Right kidney (tissue), 1 donor: ENCODE measurements around the gene ABRAXAS1.
A peak's percentile ranks its signal among the peaks of the same experiment; 100 is the strongest.

ENCODE experiments used
- DNase-seq: peaks from one replicate; pipeline ENCODE4 v3.0.0-alpha.2; 2016

ABRAXAS1 gene

GRCh38 chr4:83455281-83456183, 29.4 kb downstream of the ABRAXAS1 start, which contains the start of the genes HELQ and MRPS18C:
HELQ (minus strand) TSS chr4:83455823; CDS start chr4:83455693, 130 bp downstream.
MRPS18C (plus strand) TSS chr4:83456058; CDS start chr4:83456078, 20 bp downstream.
- peak; percentile 92 for DNase-seq

GRCh38 chr4:83454686-83455085, 30.2 kb downstream of the ABRAXAS1 start:
- DNase-seq: no peak

DNA sequence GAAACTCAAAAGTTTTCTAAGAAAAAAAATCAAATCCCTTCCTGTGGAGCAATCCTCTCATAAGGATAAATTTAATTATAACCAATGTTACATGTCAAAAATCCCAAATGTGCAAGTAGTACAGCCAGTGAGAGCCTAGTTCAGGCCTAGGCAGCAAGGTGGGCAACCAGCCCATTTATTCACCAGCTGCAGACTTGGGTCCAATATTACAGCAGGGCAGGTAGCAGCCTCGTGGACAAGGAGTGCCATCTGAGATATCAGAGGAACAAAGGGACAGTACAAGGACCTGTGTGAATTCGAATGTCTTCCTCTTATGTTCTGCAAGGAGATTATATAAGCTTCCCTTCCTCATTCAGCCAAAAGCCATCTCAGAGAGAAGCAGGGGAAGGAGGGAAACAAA, 35.9 kb downstream of the ABRAXAS1 start:
- no peak for DNase-seq

- DNase-seq: no peak
These were observed 44.0 kb downstream of the ABRAXAS1 start for GRCh38 chr4:83440899-83441298.

- DNase-seq: no peak
These were observed 44.6 kb downstream of the ABRAXAS1 start for GRCh38 chr4:83440148-83440814.

DNA sequence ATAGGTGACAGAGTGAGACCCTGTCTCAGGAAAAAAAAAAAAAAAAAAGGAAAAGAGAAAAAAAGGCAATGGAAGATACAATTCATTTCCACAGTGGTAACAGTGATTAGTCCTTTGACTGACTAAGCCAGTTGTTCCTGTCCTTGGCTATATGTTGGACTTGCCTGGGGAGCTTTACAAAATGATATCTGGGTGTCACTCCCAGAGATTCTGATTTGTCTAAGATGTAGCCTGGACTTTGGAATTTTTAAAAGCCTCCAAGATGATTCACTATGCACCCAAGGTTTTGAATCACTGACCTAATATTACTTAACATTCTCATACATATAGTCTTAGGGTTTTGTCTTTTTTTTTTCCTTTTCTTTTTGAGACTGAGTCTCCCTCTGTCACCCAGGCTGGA, 46.2 kb downstream of the ABRAXAS1 start:
- no peak for DNase-seq

DNA sequence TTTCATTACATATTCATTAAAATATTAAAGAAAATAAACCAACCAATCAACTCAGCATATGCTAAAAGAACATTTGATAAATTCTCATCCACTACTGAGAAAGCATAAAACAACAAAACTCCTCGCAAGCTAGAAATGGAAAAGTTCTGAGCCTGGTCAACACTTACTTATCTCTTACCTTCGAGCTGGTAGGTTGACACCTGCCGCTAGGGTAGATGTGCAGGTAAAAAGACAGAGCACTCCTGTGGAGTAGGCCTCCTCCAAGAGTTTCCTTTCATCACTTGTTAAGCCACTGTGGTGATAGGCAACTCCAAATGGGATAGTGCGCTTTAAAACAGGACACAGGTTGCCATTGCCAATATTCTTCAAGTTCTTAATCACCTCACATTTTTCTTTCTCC, 48.2 kb downstream of the ABRAXAS1 start:
- DNase-seq: no peak

- no peak for DNase-seq
These were observed 53.7 kb downstream of the ABRAXAS1 start for GRCh38 chr4:83431200-83431599.

DNA sequence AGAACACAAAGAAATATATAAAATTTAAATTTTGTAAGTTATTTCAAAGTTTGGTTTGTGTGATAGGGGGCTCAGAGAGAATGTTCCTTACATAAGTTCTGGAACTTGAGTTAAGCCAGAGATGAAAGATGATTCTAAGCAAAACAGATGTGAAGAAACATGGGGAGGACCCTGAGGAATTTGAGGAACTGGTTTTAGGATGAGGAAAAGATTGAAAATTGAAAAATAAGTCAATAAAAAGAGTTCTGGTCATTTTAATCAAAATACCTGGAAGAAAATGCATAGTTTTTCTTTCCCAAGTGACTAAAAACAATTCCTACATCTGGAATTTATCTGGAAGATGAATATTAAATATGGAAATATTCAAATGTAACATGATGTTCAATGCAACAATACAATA, 66.7 kb downstream of the ABRAXAS1 start:
- DNase-seq: no peak

DNA sequence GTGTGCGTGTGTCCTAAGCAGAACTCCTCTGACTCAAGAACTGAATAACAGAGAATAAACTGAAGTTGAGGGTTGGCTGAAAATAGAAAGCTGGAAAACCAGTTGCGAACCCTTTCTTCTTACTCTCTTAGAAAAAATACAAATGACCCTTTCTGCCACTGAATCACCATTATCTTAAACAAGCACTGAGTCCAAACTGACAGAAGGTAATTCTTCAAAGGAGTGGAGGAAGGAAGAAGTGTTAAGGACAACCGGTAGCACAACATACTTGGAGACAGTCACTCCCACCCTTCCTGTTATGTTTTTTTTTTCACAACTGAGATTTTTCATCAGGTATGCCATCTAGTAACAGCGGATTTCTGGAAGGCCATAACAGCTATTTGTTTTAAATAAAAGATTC, 67.3 kb downstream of the ABRAXAS1 start:
- DNase-seq: no peak

DNA sequence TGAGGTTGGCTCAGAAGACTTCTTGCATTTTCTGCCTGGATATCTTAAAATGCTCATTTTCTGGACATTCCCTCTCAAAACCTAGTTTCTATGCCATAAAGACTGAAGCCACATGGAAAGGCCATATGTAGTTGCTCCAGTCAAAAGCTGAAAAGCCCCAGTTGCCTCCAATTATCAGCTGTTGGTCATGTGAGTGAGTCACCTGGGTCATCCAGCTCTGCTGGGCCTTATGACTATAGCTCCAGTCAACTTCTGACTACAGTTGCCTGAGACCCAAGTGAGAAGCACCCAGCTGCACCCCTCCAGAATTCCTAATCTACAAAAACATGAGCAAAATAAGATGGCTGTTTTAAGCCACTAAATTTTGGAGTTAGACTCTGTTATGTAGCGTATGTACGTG, 71.2 kb downstream of the ABRAXAS1 start:
- DNase-seq: no peak
